ENCODE results near the gene EIF2B2.

The EIF2B2 gene

DNA sequence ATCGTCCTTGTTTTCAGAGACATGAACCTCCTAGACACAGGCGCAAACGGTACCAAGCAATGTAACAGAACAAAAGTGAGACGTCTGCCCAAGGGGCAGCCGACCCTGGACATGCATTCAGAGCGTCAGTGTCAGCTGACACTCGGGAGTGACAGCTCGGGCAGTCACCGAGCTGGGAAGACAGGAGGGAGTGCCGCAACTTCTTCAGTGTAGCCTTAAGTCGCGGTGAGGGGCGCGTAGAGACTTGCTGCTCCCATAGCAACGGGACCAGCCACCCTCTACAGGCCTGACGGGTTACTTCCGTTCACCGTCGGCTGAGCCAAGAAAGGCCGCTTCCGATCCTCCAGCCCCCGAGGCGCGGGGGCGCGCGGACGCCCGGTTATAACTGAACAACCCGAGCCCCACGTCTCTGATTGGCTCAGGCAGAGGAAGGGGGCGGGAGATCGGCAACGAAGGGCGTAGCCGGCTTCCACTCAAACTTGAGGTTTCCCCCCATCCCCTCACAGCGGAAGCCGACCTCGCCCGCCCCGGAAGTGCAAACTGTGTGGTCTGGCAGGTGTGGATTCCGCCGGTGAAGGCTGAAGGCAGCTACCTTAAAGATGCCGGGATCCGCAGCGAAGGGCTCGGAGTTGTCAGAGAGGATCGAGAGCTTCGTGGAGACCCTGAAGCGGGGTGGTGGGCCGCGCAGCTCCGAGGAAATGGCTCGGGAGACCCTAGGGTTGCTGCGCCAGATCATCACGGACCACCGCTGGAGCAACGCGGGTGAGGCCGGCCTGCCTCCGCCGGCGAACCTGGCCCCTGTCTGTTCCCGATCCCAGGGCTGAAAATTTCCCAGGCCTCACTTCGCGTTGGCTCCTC lies at the start of gene EIF2B2:
EIF2B2 (plus strand) TSS at position 530 of the 858 bp plus-strand sequence; CDS start at position 600, 70 bp downstream.
- DNase-seq, result peak; percentile 97 to 98

DNA sequence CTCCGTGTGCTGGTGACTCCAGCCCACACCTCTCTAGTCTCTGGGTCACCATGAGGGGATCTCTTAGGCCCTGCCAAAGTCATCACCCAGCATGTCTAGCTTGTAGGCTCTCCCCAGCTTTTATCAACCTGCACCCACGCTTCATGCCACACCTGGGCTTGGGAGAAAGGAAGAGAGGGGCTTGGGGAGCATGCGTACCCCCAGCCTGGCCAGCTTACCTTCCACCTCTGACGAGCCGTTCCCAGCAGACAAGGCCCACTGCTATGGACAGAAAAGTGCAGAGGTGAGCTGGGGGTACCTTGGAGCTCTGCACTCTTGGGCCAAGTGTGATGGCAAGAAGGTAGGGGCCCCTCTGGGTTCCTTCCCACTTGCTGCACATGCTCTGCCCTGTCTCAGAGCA lies 49.0 kb upstream of the EIF2B2 start:
- no peak for DNase-seq

GRCh38 chr14:74954232-74954946 lies 48.3 kb upstream of the EIF2B2 start:
- peak; percentile 16 to 53 for DNase-seq

DNA sequence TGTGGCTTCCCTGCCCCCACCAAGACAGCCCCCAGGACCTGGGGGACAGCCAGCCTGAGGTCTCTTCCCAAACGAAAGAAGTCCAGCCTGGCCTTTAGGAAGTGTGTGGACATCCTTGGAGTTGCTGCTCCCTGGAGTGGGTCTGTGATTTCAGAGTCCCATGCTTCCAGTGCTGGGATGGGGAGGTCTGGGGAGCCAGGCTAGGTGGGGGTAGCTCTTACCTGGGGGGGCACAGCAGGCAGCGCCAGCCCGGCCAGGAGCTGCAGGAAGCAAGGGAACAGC lies 47.8 kb upstream of the EIF2B2 start:
- DNase-seq, result no peak

DNA sequence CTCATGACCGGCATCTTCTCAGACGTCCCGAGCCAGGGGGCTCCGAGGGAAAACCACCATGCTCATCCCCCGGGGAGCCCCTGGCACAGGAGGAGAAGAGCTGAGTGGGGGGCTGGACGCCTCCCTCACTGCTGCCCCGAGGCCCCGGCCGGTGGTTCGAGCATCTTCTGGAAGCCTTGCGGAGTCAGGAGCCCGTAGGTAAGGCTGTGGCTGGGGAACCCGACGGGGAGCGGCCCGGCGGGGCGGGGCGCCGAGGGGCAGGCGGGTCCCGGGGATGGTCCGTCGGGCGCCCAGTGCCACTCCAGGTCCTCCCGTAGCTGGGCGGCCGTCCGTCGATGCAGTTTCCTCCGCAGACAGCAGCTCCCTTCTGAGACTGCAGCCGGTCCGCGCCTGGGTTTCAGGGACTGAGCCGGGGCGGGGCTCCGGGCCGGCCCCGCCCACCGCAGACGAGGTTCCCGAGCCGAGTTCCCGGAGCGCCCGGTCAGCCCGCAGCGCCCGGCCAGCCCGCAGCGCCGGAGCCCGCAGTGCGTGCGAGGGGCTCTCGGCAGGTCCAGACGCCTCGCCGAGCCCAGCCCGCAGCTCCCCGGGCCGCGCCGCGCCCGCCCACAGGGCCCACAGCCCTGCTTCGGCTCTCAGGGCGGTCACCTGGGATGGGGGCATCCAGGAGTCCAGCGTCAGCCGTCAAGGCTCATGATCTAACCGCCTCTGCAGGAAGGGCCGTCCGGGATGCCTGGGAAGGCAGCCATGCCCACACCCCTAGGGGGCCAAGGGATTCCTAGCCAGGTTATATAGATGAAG lies 47.3 kb upstream of the EIF2B2 start, which contains the start of gene PGF:
PGF (minus strand) TSS at position 369 of the 798 bp plus-strand sequence; CDS start at position 14, 355 bp downstream.
- peak in 1 of 2 experiments; percentile 51 for DNase-seq

DNA sequence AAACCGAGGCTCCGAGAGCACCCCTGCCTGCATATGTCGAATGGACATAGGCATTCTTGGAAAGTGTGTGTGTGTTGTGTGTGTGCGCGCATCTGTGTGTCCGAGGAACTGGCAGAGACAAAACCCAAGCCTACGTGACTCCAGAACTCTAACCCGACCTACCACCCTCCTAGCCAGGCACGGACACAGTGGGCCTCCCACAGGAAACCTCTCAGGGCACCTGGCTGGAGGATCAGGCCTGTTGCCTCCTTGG lies 46.8 kb upstream of the EIF2B2 start:
- DNase-seq, result no peak

- no peak for DNase-seq
These were observed 46.2 kb upstream of the EIF2B2 start for GRCh38 chr14:74956280-74957072.

- DNase-seq, result peak in 1 of 2 experiments; percentile 63
These were observed 43.0 kb upstream of the EIF2B2 start for GRCh38 chr14:74959596-74960180.

DNA sequence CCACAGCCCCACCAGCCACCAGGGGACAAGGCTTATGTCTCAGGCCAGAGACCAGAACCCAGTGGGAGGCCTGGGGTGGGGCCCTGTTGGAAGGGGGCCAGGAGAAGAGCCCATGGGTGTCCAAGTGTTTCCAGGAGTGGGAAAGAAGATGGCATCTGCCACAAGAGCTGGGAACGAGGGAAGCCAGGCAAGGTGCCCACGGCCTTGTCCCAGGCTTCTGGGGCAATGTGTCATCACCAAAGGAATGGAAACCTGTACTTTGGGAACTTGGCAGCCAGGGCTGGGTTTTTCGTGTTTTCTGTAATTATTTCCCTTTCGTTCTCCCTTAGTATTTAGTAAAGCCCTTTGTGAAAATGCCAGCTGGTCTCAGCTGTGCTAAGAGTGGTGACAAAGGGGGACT lies 42.0 kb upstream of the EIF2B2 start:
- no peak for DNase-seq

DNA sequence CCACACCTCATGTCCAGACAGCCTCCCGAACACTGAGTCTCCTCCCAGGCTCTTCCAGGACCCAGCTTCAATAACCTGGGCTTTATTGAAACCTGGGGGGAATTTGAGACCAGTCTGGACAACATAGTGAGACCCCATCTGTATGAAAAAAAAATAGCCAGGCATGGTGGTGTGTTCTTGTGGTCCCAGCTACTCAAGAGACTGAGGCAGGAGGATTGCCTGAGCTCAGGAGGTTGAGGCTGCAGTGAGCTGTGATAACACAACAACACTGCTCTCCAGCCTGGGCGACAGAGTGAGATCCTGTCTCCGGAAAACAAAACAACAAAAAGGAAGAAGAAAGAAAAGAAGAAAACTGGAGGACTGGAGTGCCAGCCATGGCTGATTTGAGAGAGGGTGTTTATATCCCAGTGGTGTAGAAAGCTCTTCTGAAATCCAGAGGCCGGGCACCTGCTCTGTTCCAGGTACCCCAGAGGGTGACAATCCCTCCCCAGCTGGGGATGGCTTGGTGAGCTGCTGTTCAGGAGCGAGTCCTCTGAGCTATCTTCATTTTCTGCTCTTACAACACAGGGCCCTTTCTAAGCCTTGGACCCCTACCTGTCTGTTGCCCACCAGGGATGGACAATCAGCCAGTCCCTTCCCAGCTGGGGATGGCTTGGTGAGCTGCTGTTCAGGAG lies 41.3 kb upstream of the EIF2B2 start:
- DNase-seq, result no peak

- no peak for DNase-seq
These were observed 40.7 kb upstream of the EIF2B2 start for GRCh38 chr14:74962046-74962445.

DNA sequence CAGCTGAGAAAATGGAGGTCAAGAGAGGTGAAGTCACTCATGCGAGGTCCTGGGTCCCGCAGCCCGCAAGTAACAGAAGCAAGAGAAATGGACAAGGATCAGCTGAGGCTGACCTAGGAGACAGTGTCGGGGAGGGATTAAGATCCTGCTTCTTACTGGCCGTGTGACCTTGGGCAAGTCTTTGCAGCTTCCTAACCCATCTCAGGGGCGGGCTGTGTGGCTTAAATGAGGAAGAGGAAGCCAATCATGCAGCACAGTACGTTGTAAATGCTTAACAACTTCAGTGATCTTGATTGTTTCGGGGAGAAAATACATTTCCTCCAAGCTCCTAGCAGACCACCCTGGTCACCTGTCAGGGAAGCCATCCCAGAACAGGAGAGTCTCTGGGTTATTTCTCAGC lies 40.2 kb upstream of the EIF2B2 start:
- no peak for DNase-seq

GRCh38 chr14:74963178-74963704 lies 39.5 kb upstream of the EIF2B2 start:
- no peak for DNase-seq

GRCh38 chr14:74963705-74964271 lies 38.9 kb upstream of the EIF2B2 start:
- no peak for DNase-seq

DNA sequence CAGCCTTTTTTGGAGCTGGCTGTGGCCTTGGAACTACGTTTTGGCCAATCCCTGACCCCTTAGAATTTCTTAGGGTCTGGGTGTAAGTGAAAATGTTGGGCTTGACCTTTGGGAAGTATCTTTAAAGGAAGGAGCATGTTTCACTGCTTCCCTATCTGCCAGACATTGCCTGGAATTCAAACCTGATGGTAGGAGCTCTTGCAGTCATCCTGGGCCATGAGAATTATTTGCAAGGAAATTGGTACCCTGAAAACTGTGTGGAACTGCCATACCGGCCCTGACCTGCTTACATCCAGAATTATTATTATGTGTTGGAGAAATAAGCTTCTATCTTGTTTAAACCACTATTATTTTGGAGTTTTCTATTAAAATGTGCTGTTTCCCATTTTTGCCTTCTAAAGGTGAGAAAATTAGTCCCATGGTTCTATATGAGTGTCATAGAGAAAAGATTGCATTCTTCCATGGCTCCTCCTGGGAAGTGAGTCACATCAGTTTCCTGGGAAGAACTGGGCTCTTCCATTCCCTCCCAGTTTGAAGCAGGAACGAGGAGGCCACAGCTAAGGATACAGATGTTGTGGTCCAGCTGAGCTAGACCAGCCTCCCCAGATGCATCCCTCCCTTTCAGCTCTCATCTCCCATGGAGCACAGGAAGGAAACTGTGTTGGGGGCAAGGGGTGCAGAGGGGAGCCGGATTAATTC lies 37.8 kb upstream of the EIF2B2 start:
- DNase-seq, result no peak

GRCh38 chr14:74965486-74966153 lies 37.1 kb upstream of the EIF2B2 start:
- no peak for DNase-seq

DNA sequence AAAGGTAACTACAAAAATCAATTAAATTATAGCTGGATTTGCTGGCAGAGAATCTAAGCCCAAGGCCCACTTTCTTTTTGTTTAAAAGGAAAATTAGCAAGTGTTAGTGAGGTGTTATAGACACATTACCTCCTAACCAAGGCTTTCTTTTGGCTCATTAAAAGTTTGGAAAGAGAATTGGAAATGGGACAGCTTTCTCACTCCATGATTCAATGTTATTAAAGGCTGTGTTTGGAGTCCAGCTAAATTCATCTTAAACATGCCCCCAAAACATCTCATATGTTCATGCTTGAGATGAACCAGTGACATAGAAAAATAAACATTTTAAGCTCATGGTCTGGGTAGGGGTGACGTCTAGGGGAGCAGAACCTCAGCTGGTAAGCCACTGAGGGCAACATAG lies 33.9 kb upstream of the EIF2B2 start:
- no peak for DNase-seq

DNA sequence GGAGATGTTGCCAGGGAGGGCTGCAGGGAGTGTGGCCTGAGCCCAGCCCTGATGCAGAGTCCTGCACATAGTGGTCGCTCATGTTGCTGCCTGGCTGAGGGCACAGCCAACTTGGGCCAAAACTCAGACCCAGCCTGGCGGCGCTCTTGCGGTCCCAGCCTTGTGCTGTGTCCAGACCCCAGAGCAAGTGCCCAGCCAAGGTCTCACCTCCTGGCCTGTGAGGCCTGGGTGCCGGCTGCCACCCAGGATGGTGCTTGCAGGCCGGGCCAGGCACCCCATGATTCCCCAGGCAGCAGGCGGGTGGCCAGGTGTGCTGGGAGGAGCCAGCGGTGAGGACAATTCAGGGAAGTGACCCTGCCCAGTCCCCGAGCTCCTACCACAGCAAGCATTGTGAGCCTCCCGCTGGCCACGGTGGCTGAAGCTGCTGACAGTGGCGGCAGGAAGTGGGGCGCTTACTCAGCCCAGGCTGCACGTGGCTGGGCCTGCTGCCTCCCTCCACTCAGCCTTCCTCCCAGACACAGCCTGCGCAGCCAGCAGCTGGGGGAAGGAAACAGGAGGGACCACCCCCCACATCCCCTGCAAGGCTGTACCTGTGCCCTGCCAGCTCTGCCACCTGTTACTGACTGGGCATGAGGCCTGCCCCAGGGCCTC lies 29.6 kb upstream of the EIF2B2 start:
- no peak for DNase-seq

GRCh38 chr14:74973905-74974363 lies 28.8 kb upstream of the EIF2B2 start:
- no peak for DNase-seq

Measured in NCI-H187 (cell line).